ENCODE data around the gene IHH.

IHH gene

GRCh38 chr2:219041252-219041651, 19.5 kb downstream of the IHH start, which contains the start of gene CFAP65:
TSS of gene CFAP65 (minus strand) at chr2:219041516. CDS start at chr2:219039048, 2,468 bp downstream.
- peak in 1 of 2 experiments; percentile 8 for DNase-seq (ENCODE audit: low read depth in 2 of 2)

GRCh38 chr2:219038600-219038999, 22.1 kb downstream of the IHH start:
- no peak for DNase-seq (ENCODE audit: low read depth in 2 of 2)

- DNase-seq (ENCODE audit: low read depth in 2 of 2), result no peak
Observed at GRCh38 chr2:219037783-219038499, 22.8 kb downstream of the IHH start.

GRCh38 chr2:219035942-219036341, 24.8 kb downstream of the IHH start:
- DNase-seq (ENCODE audit: low read depth in 2 of 2), result no peak

GRCh38 chr2:219034823-219035222, 25.9 kb downstream of the IHH start:
- no peak for DNase-seq (ENCODE audit: low read depth in 2 of 2)

GRCh38 chr2:219032051-219032745, 28.5 kb downstream of the IHH start:
- no peak for DNase-seq (ENCODE audit: low read depth in 2 of 2)

GRCh38 chr2:219031005-219031738, 29.5 kb downstream of the IHH start:
- no peak for DNase-seq (ENCODE audit: low read depth in 2 of 2)

- DNase-seq (ENCODE audit: low read depth in 2 of 2), result no peak
Observed at GRCh38 chr2:219030177-219030940, 30.4 kb downstream of the IHH start.

GRCh38 chr2:219029829-219030165, 30.9 kb downstream of the IHH start:
- peak; percentile 15 to 21 for DNase-seq (ENCODE audit: low read depth in 2 of 2)

- DNase-seq (ENCODE audit: low read depth in 2 of 2), result no peak
Observed at GRCh38 chr2:219028996-219029828, 31.5 kb downstream of the IHH start.

GRCh38 chr2:219028141-219028540, 32.6 kb downstream of the IHH start:
- no peak for DNase-seq (ENCODE audit: low read depth in 2 of 2)

GRCh38 chr2:219027511-219028055, 33.1 kb downstream of the IHH start:
- no peak for DNase-seq (ENCODE audit: low read depth in 2 of 2)

GRCh38 chr2:219026946-219027345, 33.8 kb downstream of the IHH start:
- DNase-seq (ENCODE audit: low read depth in 2 of 2), result no peak

GRCh38 chr2:219025637-219026585, 34.8 kb downstream of the IHH start:
- no peak for DNase-seq (ENCODE audit: low read depth in 2 of 2)

GRCh38 chr2:219024059-219024458, 36.7 kb downstream of the IHH start:
- no peak for DNase-seq (ENCODE audit: low read depth in 2 of 2)

GRCh38 chr2:219023045-219023605, 37.6 kb downstream of the IHH start:
- DNase-seq (ENCODE audit: low read depth in 2 of 2), result no peak

- DNase-seq (ENCODE audit: low read depth in 2 of 2), result no peak
Observed at GRCh38 chr2:219022616-219023015, 38.1 kb downstream of the IHH start.

GRCh38 chr2:219022041-219022440, 38.7 kb downstream of the IHH start:
- no peak for DNase-seq (ENCODE audit: low read depth in 2 of 2)

GRCh38 chr2:219021591-219021990, 39.1 kb downstream of the IHH start:
- no peak for DNase-seq (ENCODE audit: low read depth in 2 of 2)

Data from fibroblast of skin of left biceps (primary cell).